Panc1 (cell line): ENCODE results near the gene PCDHGB4.

Source experiments
- POLR2AphosphoS5 ChIP-seq: IDR thresholded peaks from 2 replicates; pipeline ENCODE4 v1.6.1; 2012; ENCODE audit warnings: mild to moderate bottlenecking, low read depth, low read length, moderate library complexity
- TF ChIP-seq, protein P1 (sequence below): fragments of 450-650 bp; IDR thresholded peaks from 2 replicates; pipeline ENCODE4 v1.5.1; 2017; ENCODE audit warnings: mild to moderate bottlenecking
- TF ChIP-seq, protein P2 (sequence below), 2 experiments: IDR thresholded peaks; 2 replicates each; pipeline ENCODE4 v1.6.1; 2011 to 2012; ENCODE audit warnings: low read depth in 2 of 2, control low read depth in 1 of 2, low read length in 1 of 2, mild to moderate bottlenecking in 1 of 2, moderate library complexity in 1 of 2; ENCODE audit not compliant: insufficient read depth in 1 of 2

DNA sequence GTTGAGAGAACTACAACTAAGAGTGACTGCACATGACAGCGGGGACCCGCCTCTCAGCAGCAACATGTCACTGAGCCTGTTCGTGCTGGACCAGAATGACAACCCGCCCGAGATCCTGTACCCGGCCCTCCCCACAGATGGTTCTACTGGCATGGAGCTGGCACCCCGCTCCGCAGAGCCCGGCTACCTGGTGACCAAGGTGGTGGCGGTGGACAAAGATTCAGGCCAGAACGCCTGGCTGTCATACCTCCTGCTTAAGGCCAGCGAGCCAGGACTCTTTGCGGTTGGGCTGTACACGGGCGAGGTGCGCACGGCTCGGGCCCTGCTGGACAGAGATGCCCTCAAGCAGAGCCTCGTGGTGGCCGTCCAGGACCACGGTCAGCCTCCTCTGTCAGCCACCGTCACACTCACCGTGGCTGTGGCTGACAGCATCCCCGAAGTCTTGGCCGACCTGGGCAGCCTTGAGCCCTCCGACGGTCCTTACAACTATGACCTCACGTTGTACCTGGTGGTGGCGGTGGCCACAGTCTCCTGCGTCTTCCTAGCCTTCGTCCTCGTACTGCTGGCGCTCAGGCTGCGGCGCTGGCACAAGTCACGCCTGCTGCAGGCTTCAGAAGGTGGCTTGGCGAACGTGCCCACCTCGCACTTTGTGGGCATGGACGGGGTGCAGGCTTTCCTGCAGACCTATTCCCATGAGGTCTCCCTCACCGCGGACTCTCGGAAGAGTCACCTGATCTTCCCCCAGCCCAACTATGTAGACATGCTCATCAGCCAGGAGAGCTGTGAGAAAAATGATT, 2.8 kb upstream of the PCDHGB4 start:
- TF ChIP-seq, protein P1, sequence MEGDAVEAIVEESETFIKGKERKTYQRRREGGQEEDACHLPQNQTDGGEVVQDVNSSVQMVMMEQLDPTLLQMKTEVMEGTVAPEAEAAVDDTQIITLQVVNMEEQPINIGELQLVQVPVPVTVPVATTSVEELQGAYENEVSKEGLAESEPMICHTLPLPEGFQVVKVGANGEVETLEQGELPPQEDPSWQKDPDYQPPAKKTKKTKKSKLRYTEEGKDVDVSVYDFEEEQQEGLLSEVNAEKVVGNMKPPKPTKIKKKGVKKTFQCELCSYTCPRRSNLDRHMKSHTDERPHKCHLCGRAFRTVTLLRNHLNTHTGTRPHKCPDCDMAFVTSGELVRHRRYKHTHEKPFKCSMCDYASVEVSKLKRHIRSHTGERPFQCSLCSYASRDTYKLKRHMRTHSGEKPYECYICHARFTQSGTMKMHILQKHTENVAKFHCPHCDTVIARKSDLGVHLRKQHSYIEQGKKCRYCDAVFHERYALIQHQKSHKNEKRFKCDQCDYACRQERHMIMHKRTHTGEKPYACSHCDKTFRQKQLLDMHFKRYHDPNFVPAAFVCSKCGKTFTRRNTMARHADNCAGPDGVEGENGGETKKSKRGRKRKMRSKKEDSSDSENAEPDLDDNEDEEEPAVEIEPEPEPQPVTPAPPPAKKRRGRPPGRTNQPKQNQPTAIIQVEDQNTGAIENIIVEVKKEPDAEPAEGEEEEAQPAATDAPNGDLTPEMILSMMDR, result no peak
- TF ChIP-seq POLR2AphosphoS5, result no peak
- TF ChIP-seq, protein P2, sequence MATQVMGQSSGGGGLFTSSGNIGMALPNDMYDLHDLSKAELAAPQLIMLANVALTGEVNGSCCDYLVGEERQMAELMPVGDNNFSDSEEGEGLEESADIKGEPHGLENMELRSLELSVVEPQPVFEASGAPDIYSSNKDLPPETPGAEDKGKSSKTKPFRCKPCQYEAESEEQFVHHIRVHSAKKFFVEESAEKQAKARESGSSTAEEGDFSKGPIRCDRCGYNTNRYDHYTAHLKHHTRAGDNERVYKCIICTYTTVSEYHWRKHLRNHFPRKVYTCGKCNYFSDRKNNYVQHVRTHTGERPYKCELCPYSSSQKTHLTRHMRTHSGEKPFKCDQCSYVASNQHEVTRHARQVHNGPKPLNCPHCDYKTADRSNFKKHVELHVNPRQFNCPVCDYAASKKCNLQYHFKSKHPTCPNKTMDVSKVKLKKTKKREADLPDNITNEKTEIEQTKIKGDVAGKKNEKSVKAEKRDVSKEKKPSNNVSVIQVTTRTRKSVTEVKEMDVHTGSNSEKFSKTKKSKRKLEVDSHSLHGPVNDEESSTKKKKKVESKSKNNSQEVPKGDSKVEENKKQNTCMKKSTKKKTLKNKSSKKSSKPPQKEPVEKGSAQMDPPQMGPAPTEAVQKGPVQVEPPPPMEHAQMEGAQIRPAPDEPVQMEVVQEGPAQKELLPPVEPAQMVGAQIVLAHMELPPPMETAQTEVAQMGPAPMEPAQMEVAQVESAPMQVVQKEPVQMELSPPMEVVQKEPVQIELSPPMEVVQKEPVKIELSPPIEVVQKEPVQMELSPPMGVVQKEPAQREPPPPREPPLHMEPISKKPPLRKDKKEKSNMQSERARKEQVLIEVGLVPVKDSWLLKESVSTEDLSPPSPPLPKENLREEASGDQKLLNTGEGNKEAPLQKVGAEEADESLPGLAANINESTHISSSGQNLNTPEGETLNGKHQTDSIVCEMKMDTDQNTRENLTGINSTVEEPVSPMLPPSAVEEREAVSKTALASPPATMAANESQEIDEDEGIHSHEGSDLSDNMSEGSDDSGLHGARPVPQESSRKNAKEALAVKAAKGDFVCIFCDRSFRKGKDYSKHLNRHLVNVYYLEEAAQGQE (IDR thresholded peaks at IDR 0.05; ENCODE audit: insufficient read depth in 1 of 2, low read depth in 2 of 2, low read length in 1 of 2), result no peak
